Activated naive CD8-positive, alpha-beta T cell treated with anti-CD3 and anti-CD28 coated beads, Interleukin-2, amount 10 ng/mL, durations not matched to agents 7 days and 5 days (primary cell): ENCODE results near the gene ITGB7. TPM values are rescaled to one million over a fixed set of nuclear protein-coding genes. Genes with fewer than 3 reads are reported as not detected.

ENCODE experiments used
- ATAC-seq: fragments of 150-1000 bp; cut with Tn5 transposase; one replicate; pipeline ENCODE4 v1.10.0; 2021; ENCODE audit warnings: low read depth, moderate library complexity
- POLR2A ChIA-PET: fragments of 350-600 bp; sonication (Branson Sonifier 250); formaldehyde crosslinking; loops from one replicate; lab custom pipeline; 2021; ENCODE audit warnings: antibody characterized with exemption; lab: Charles Lee
- DNase-seq: peaks from one replicate; pipeline ENCODE4 v3.0.0; 2021
- H3K27ac Mint-ChIP-seq: one replicate; pipeline ENCODE4 v1.8.0; 2022; ENCODE audit warnings: mild to moderate bottlenecking, mixed read lengths
- H3K27me3 Mint-ChIP-seq: one replicate; pipeline ENCODE4 v1.8.0; 2022; ENCODE audit warnings: mild to moderate bottlenecking, moderate library complexity, mixed read lengths
- H3K36me3 Mint-ChIP-seq: one replicate; pipeline ENCODE4 v1.8.0; 2021; ENCODE audit warnings: mild to moderate bottlenecking, mixed read lengths
- H3K4me1 Mint-ChIP-seq: one replicate; pipeline ENCODE4 v1.8.0; 2021; ENCODE audit warnings: mixed read lengths
- H3K4me3 Mint-ChIP-seq: one replicate; pipeline ENCODE4 v1.8.0; 2022; ENCODE audit warnings: mild to moderate bottlenecking, moderate library complexity, mixed read lengths
- H3K9me3 Mint-ChIP-seq: one replicate; pipeline ENCODE4 v1.8.0; 2021; ENCODE audit warnings: mixed read lengths
- total RNA-seq, 2 experiments: library from RNA; stranded (reverse); gene quantifications; one replicate each; pipeline ENCODE4 v1.2.3, GENCODE V29; 2021

Gene ITGB7
- total RNA-seq, 2 experiments from 2014 or later, result 415 to 420 TPM

DNA sequence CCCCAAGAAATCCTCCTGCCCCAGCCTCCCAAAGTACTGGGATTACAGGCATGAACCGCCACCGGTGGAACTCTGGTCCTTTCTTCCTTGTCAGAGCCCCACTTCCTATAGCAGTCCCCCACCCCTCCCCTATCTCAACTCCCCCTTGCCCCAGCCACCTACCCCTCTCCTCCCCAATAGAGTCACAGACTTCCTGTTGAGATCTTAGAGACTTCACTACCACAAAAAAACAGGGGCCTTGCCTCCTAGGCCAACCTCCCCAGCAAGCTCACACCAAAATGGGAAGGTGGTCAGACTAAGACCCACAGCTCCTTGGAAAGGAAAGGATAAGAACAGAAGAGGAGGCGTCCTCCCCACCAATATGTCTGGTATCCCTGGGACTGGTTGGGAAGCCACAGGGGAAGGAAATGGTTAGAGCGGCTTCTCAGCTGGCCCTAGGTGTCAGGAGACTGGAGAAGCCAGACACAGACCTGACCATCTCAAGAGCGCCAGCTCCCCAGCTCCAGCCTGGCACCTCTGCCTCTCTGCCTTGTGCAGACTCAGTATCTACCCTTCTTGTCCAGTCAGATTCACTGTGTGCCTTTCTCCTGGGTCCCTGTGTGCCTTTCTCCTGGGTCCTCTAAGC, 8.5 kb downstream of the ITGB7 start:
- peaks cover 49% of the 10 kb centered on the region for H3K36me3 Mint-ChIP-seq
- DNase-seq (no peak), ATAC-seq (peak; percentile 41)
- peak overlapping the region; percentile 80 for H3K27ac Mint-ChIP-seq
- H3K4me3 Mint-ChIP-seq, result peak overlapping the region; percentile 72
- no peaks in the 10 kb centered on the region for H3K27me3 Mint-ChIP-seq
- POLR2A ChIA-PET, result interaction anchor here (0.6 to 8.4 kb wide), 17 partner anchors 10 to 280 kb away, joined by 3 to 56 read pairs (median 5); partner anchors contain the start of genes CSAD, ESPL1, ITGB7 and SOAT2
- H3K4me1 Mint-ChIP-seq, result peaks cover 45% of the 10 kb centered on the region
- H3K9me3 Mint-ChIP-seq, result no peaks in the 10 kb centered on the region

GRCh38 chr12:53197011-53197640, 9.9 kb downstream of the ITGB7 start:
- Mint-ChIP-seq H3K27me3 (no peaks in the 10 kb centered on the region), H3K4me3 (peak overlapping the region; percentile 21), H3K36me3 (peaks cover 47% of the 10 kb centered on the region), H3K9me3 (no peaks in the 10 kb centered on the region), H3K4me1 (peaks cover 41% of the 10 kb centered on the region), H3K27ac (peak overlapping the region; percentile 60)
- DNase-seq, result no peak
- POLR2A ChIA-PET, result interaction anchor here (1.3 to 8.4 kb wide), 5 partner anchors 9 to 98 kb away, joined by 4 to 56 read pairs (median 28); partner anchors contain the start of genes CSAD, ESPL1, ITGB7 and PFDN5
- no peak for ATAC-seq

DNA sequence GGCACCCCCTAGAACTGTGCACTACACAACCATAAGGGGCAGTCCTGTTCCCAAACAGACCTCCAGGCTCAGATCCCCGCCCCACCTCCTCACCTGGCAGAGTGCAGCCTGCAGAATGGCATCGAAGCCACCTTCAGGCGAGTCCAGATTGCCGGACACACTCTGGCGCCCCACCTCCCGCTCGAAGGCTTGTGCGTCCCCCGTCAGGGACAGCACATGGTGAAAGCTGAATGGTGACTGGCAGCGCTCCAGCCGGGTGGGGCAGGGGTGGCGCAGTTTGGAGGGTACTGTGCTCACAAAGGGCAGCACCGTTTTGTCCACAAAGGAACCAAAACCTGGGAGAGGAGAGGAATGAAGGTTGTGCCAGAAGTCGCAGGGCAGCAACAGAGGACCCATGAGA, 10.6 kb downstream of the ITGB7 start:
- H3K27me3 Mint-ChIP-seq, result no peaks in the 10 kb centered on the region
- POLR2A ChIA-PET, result interaction anchor here (3.0 to 8.4 kb wide), 2 partner anchors 12 to 15 kb away, joined by 37 to 56 read pairs; partner anchors contain the start of genes CSAD, ITGB7 and ZNF740
- peak overlapping the region; percentile 60 for H3K27ac Mint-ChIP-seq
- no peak for ATAC-seq
- no peaks in the 10 kb centered on the region for H3K9me3 Mint-ChIP-seq
- no peak for DNase-seq
- H3K4me3 Mint-ChIP-seq, result no peak overlapping the region
- peaks cover 48% of the 10 kb centered on the region for H3K36me3 Mint-ChIP-seq
- peaks cover 42% of the 10 kb centered on the region for H3K4me1 Mint-ChIP-seq

GRCh38 chr12:53195516-53196420, 11.3 kb downstream of the ITGB7 start:
- Mint-ChIP-seq H3K36me3 (peaks cover 48% of the 10 kb centered on the region), H3K27ac (peak overlapping the region; percentile 61), H3K4me1 (peaks cover 38% of the 10 kb centered on the region), H3K9me3 (no peaks in the 10 kb centered on the region), H3K27me3 (no peaks in the 10 kb centered on the region), H3K4me3 (no peak overlapping the region)
- POLR2A ChIA-PET, result interaction anchor here (1.1 to 8.4 kb wide), 4 partner anchors 10 to 19 kb away, joined by 3 to 56 read pairs (median 4); partner anchors contain the start of genes CSAD and ZNF740
- ATAC-seq, result no peak
- DNase-seq, result no peak

DNA sequence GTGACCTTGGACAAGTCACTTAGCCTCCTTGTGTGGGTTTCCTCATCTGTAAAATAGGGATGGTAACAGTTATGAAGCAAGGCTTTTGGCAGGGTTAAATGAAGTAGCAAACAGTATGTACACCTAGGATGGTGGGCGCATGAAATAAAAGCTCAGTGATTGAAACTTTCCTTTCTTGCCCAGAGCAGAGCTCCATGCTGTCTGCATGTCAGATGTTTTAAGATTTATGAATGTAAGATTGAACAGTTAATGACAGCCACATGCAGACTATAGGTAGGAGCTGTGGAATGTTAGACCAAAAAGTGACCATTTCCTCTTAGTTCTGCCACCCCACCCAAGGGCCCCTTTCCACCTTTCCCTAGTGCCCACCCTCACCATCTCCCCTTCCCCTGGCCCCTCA, 12.1 kb downstream of the ITGB7 start:
- DNase-seq, result no peak
- H3K27ac Mint-ChIP-seq, result peak overlapping the region; percentile 43
- H3K27me3 Mint-ChIP-seq, result no peaks in the 10 kb centered on the region
- ATAC-seq, result no peak
- no peak overlapping the region for H3K4me3 Mint-ChIP-seq
- POLR2A ChIA-PET, result interaction anchor here (1.1 to 8.4 kb wide), 4 partner anchors 11 to 20 kb away, joined by 3 to 56 read pairs (median 4); partner anchors contain the start of genes CSAD and ZNF740
- H3K36me3 Mint-ChIP-seq, result peaks cover 42% of the 10 kb centered on the region
- peaks cover 35% of the 10 kb centered on the region for H3K4me1 Mint-ChIP-seq
- H3K9me3 Mint-ChIP-seq, result no peaks in the 10 kb centered on the region

GRCh38 chr12:53193985-53194716, 12.9 kb downstream of the ITGB7 start:
- POLR2A ChIA-PET, result interaction anchor here (1.1 to 8.4 kb wide), 3 partner anchors 12 to 15 kb away, joined by 3 to 56 read pairs (median 4); partner anchors contain the start of genes CSAD and ZNF740
- Mint-ChIP-seq H3K9me3 (no peaks in the 10 kb centered on the region), H3K4me1 (peaks cover 34% of the 10 kb centered on the region), H3K36me3 (peaks cover 38% of the 10 kb centered on the region), H3K4me3 (no peak overlapping the region), H3K27me3 (no peaks in the 10 kb centered on the region), H3K27ac (no peak overlapping the region)
- DNase-seq, result no peak
- no peak for ATAC-seq

DNA sequence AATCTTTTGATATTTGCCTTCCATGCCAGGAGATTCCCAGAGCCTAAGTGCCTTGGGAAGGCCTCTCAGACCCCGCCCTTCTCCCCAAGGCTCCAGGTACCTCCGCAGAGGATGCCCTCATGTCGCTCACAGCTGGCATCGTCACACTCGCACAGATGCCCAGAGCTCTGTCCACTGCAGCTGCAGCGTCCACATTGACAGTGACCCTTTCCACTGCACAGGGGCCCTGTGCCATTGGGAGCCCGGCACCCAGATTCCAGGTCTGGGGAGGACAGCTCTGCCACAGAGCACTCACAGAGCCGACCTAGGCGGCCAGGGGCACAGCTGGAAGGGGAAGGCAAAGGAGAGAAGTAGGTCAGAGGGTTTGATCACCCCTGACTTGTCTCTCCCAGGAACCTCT, 14.0 kb downstream of the ITGB7 start:
- DNase-seq (no peak), ATAC-seq (no peak)
- H3K36me3 Mint-ChIP-seq, result peaks cover 33% of the 10 kb centered on the region
- H3K4me3 Mint-ChIP-seq, result no peak overlapping the region
- no peaks in the 10 kb centered on the region for H3K27me3 Mint-ChIP-seq
- no peaks in the 10 kb centered on the region for H3K9me3 Mint-ChIP-seq
- H3K4me1 Mint-ChIP-seq, result peaks cover 23% of the 10 kb centered on the region
- POLR2A ChIA-PET, result interaction anchor here (1.0 to 2.1 kb wide), 2 partner anchors 12 to 21 kb away, joined by 3 to 15 read pairs; partner anchors contain the start of genes CSAD and ZNF740
- H3K27ac Mint-ChIP-seq, result peak overlapping the region; percentile 13

- ATAC-seq (no peak), DNase-seq (no peak)
- peaks cover 20% of the 10 kb centered on the region for H3K4me1 Mint-ChIP-seq
- no peak overlapping the region for H3K27ac Mint-ChIP-seq
- POLR2A ChIA-PET, result interaction anchor here (1.0 to 2.1 kb wide), 2 partner anchors 12 to 21 kb away, joined by 3 to 15 read pairs; partner anchors contain the start of genes CSAD and ZNF740
- H3K9me3 Mint-ChIP-seq, result no peaks in the 10 kb centered on the region
- no peaks in the 10 kb centered on the region for H3K27me3 Mint-ChIP-seq
- H3K36me3 Mint-ChIP-seq, result peaks cover 34% of the 10 kb centered on the region
- H3K4me3 Mint-ChIP-seq, result no peak overlapping the region
Measured at GRCh38 chr12:53192531-53193021, 14.5 kb downstream of the ITGB7 start.

GRCh38 chr12:53191885-53192530, 15.0 kb downstream of the ITGB7 start:
- peaks cover 21% of the 10 kb centered on the region for H3K4me1 Mint-ChIP-seq
- DNase-seq (no peak), ATAC-seq (no peak)
- H3K4me3 Mint-ChIP-seq, result no peak overlapping the region
- no peak overlapping the region for H3K27ac Mint-ChIP-seq
- POLR2A ChIA-PET, result interaction anchor here (2.1 kb wide), 1 partner anchor 11 kb away, joined by 15 read pairs; the partner anchor contains the start of genes CSAD and ZNF740
- H3K27me3 Mint-ChIP-seq, result no peaks in the 10 kb centered on the region
- H3K36me3 Mint-ChIP-seq, result peaks cover 38% of the 10 kb centered on the region
- H3K9me3 Mint-ChIP-seq, result no peaks in the 10 kb centered on the region

DNA sequence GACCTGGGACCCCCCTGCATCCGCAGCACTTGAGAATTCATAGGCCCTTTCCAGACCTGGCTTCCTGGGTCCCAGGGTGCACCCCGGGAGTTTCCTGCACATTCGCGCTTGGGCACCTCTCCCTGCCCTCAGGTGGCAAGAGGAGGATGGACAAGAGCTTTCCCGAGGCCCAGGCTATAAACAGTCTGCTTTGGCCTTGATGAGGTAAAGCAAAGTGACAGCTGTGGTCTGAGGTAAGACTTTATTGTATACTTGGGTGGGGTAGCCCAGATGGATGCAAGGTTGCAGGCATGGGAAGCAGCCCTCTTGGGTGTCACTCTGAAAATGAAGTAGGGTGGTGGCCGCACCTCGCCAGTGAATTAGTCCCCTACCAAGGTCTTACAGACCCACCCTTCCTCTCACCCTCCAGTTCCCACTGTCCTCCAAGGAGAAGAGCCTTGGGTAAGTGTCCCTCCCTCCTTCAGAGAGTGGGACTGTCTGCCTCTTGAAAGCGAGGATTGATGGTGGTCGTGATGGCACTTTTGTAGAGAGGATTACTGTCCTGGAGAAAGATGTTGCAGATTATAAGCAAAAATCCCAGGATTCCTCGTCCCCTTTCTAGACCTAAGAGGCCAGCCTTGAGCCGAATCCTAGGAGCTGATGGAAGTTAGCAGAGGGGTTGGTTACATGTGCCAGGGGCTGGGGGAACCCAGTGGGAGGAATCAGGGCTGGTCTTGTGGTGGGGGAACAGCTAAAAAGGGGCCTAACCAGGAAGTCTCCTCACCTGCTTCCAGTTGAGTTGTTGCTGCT, 15.8 kb downstream of the ITGB7 start:
- no peak overlapping the region for H3K27ac Mint-ChIP-seq
- no peaks in the 10 kb centered on the region for H3K9me3 Mint-ChIP-seq
- peaks cover 36% of the 10 kb centered on the region for H3K36me3 Mint-ChIP-seq
- DNase-seq (no peak), ATAC-seq (no peak)
- no peaks in the 10 kb centered on the region for H3K27me3 Mint-ChIP-seq
- POLR2A ChIA-PET, result no interaction called here
- H3K4me3 Mint-ChIP-seq, result no peak overlapping the region
- H3K4me1 Mint-ChIP-seq, result peaks cover 21% of the 10 kb centered on the region

GRCh38 chr12:53190108-53190729, 16.8 kb downstream of the ITGB7 start:
- peak overlapping the region; percentile 69 for H3K27ac Mint-ChIP-seq
- no peak overlapping the region for H3K4me3 Mint-ChIP-seq
- H3K4me1 Mint-ChIP-seq, result peaks cover 21% of the 10 kb centered on the region
- peak; percentile 83 for ATAC-seq
- POLR2A ChIA-PET, result interaction anchor here (1.2 to 4.9 kb wide), 4 partner anchors 9 to 86 kb away, joined by 3 to 28 read pairs (median 7); partner anchors contain the start of genes CSAD, SOAT2 and ZNF740
- H3K9me3 Mint-ChIP-seq, result no peaks in the 10 kb centered on the region
- peak; percentile 63 for DNase-seq
- H3K27me3 Mint-ChIP-seq, result no peaks in the 10 kb centered on the region
- peaks cover 31% of the 10 kb centered on the region for H3K36me3 Mint-ChIP-seq
